Natural killer cell treated with Interleukin-12 subunit alpha and Interleukin-12 subunit beta and Interleukin-15 and Interleukin-18, amount 100 ng/mL, for 72 hours (primary cell): Measurements from ENCODE around the gene ANKRD17. TPM values are rescaled to one million over a fixed set of nuclear protein-coding genes. Genes with fewer than 3 reads are reported as not detected.
"Not testable (repeated sequence)": the region's sequence is repeated elsewhere in the genome, so short reads cannot be mapped to it uniquely, and the experiment has no call there.

Source experiments
- ATAC-seq, 2 donors: fragments of 150-1000 bp; cut with Tn5 transposase in 1 of 2; sonication (Bioruptor Pico), chemical (Tn5 transposase) in 1 of 2; 2 replicates each; pipeline ENCODE4 v1.10.0; 2021
- DNase-seq: peaks from one replicate; pipeline ENCODE4 v3.0.0; 2022; ENCODE audit warnings: low spot score
- H3K27ac Mint-ChIP-seq, 2 donors: 1 replicate in 1 of 2; 2 replicates in 1 of 2; pipeline ENCODE4 v1.8.0; 2022; ENCODE audit warnings: mixed read lengths in 2 of 2, mild to moderate bottlenecking in 1 of 2, moderate library complexity in 1 of 2
- H3K27me3 Mint-ChIP-seq, 2 donors: 1 replicate in 1 of 2; 2 replicates in 1 of 2; pipeline ENCODE4 v1.8.0; 2022; ENCODE audit warnings: mixed read lengths in 2 of 2
- H3K36me3 Mint-ChIP-seq: one replicate; pipeline ENCODE4 v1.8.0; 2022; ENCODE audit warnings: mixed read lengths
- H3K4me1 Mint-ChIP-seq, 2 donors: 1 replicate in 1 of 2; 2 replicates in 1 of 2; pipeline ENCODE4 v1.8.0; 2022; ENCODE audit warnings: low read depth in 2 of 2, mixed read lengths in 2 of 2, mild to moderate bottlenecking in 1 of 2
- H3K4me3 Mint-ChIP-seq: one replicate; pipeline ENCODE4 v1.8.0; 2022; ENCODE audit warnings: mixed read lengths
- H3K9me3 Mint-ChIP-seq: 2 replicates; pipeline ENCODE4 v1.8.0; 2022; ENCODE audit warnings: mixed read lengths
- total RNA-seq, 2 donors: library from RNA; stranded (reverse); gene quantifications; one replicate each; pipeline ENCODE4 v1.2.3, GENCODE V29; 2022

The ANKRD17 gene
- total RNA-seq, 2 donors from 2014 or later: 63.5 to 88.6 TPM

- Mint-ChIP-seq H3K9me3 (no peaks in the 10 kb centered on the region), H3K4me3 (no peak overlapping the region), H3K27ac (no peak overlapping the region), H3K36me3 (peaks cover 6% of the 10 kb centered on the region), H3K4me1 (peaks cover 31 to 44% of the 10 kb centered on the region in 2 donors), H3K27me3 (no peaks in the 10 kb centered on the region)
- no peak for DNase-seq
- no peak for ATAC-seq
Observed at GRCh38 chr4:73234712-73235111, 23.9 kb downstream of the ANKRD17 start.

- H3K27ac Mint-ChIP-seq: no peak overlapping the region
- peaks cover 14 to 27% of the 10 kb centered on the region in 2 donors for H3K4me1 Mint-ChIP-seq
- no peak for ATAC-seq
- no peaks in the 10 kb centered on the region for H3K9me3 Mint-ChIP-seq
- peaks cover 6% of the 10 kb centered on the region for H3K36me3 Mint-ChIP-seq
- H3K4me3 Mint-ChIP-seq: no peak overlapping the region
- H3K27me3 Mint-ChIP-seq: no peaks in the 10 kb centered on the region
- no peak for DNase-seq
Observed at GRCh38 chr4:73231518-73232487, 26.8 kb downstream of the ANKRD17 start.

GRCh38 chr4:73230865-73231517 lies 27.6 kb downstream of the ANKRD17 start:
- DNase-seq (no peak), ATAC-seq (no peak)
- Mint-ChIP-seq H3K27ac (no peak overlapping the region), H3K36me3 (peaks cover 6% of the 10 kb centered on the region), H3K4me3 (no peak overlapping the region), H3K27me3 (no peaks in the 10 kb centered on the region), H3K4me1 (peaks cover 14 to 19% of the 10 kb centered on the region in 2 donors), H3K9me3 (no peaks in the 10 kb centered on the region)

- DNase-seq, H3K36me3 Mint-ChIP-seq, H3K27ac Mint-ChIP-seq, H3K9me3 Mint-ChIP-seq, H3K27me3 Mint-ChIP-seq, ATAC-seq, H3K4me3 Mint-ChIP-seq: not testable (repeated sequence)
- peaks cover 14 to 27% of the 10 kb centered on the region in 2 donors for H3K4me1 Mint-ChIP-seq
Observed at GRCh38 chr4:73228800-73229199, 29.8 kb downstream of the ANKRD17 start.

- no peak for ATAC-seq
- H3K4me1 Mint-ChIP-seq: peaks cover 10 to 26% of the 10 kb centered on the region in 2 donors
- H3K27ac Mint-ChIP-seq: peak overlapping the region in 1 of 2 donors; percentile 47
- no peaks in the 10 kb centered on the region for H3K27me3 Mint-ChIP-seq
- DNase-seq: no peak
- H3K4me3 Mint-ChIP-seq: no peak overlapping the region
- no peaks in the 10 kb centered on the region for H3K36me3 Mint-ChIP-seq
- no peaks in the 10 kb centered on the region for H3K9me3 Mint-ChIP-seq
Observed at GRCh38 chr4:73224886-73225285, 33.7 kb downstream of the ANKRD17 start.

GRCh38 chr4:73223258-73223650 lies 35.3 kb downstream of the ANKRD17 start:
- Mint-ChIP-seq H3K27ac (no peak overlapping the region), H3K4me3 (no peak overlapping the region), H3K27me3 (no peaks in the 10 kb centered on the region), H3K36me3 (no peaks in the 10 kb centered on the region), H3K9me3 (no peaks in the 10 kb centered on the region), H3K4me1 (peaks cover 12 to 26% of the 10 kb centered on the region in 2 donors)
- DNase-seq (no peak), ATAC-seq (no peak)

GRCh38 chr4:73222466-73223257 lies 35.9 kb downstream of the ANKRD17 start:
- Mint-ChIP-seq H3K27me3 (no peaks in the 10 kb centered on the region), H3K4me3 (no peak overlapping the region), H3K9me3 (no peaks in the 10 kb centered on the region), H3K36me3 (no peaks in the 10 kb centered on the region), H3K27ac (no peak overlapping the region), H3K4me1 (peaks cover 14 to 26% of the 10 kb centered on the region in 2 donors)
- ATAC-seq: peak; percentile 98 to 100
- peak; percentile 72 for DNase-seq

- no peak for DNase-seq
- H3K4me3 Mint-ChIP-seq: peak overlapping the region; percentile 55
- peak overlapping the region in 1 of 2 donors; percentile 70 for H3K27ac Mint-ChIP-seq
Observed at GRCh38 chr4:73221734-73222133, 36.9 kb downstream of the ANKRD17 start.

GRCh38 chr4:73220815-73221214 lies 37.8 kb downstream of the ANKRD17 start:
- Mint-ChIP-seq H3K4me1 (peaks cover 17 to 26% of the 10 kb centered on the region in 2 donors), H3K4me3 (no peak overlapping the region), H3K27me3 (no peaks in the 10 kb centered on the region), H3K36me3 (no peaks in the 10 kb centered on the region), H3K27ac (no peak overlapping the region), H3K9me3 (no peaks in the 10 kb centered on the region)
- ATAC-seq (no peak), DNase-seq (no peak)

More at GRCh38 chr4:73221734-73222133, 36.9 kb downstream of the ANKRD17 start:
- peaks cover 17 to 26% of the 10 kb centered on the region in 2 donors for H3K4me1 Mint-ChIP-seq
- H3K36me3 Mint-ChIP-seq: no peaks in the 10 kb centered on the region
- ATAC-seq: no peak
- H3K9me3 Mint-ChIP-seq: no peaks in the 10 kb centered on the region
- H3K27me3 Mint-ChIP-seq: no peaks in the 10 kb centered on the region

- H3K36me3 Mint-ChIP-seq: no peaks in the 10 kb centered on the region
- H3K4me3 Mint-ChIP-seq: no peak overlapping the region
- peaks cover 18 to 22% of the 10 kb centered on the region in 2 donors for H3K4me1 Mint-ChIP-seq
Observed at GRCh38 chr4:73213916-73214653, 44.5 kb downstream of the ANKRD17 start.

GRCh38 chr4:73212982-73213730 lies 45.4 kb downstream of the ANKRD17 start:
- Mint-ChIP-seq H3K4me3 (no peak overlapping the region), H3K9me3 (no peaks in the 10 kb centered on the region), H3K27ac (no peak overlapping the region), H3K4me1 (peaks cover 20 to 31% of the 10 kb centered on the region in 2 donors), H3K27me3 (no peaks in the 10 kb centered on the region), H3K36me3 (no peaks in the 10 kb centered on the region)
- ATAC-seq: no peak
- no peak for DNase-seq

More at GRCh38 chr4:73213916-73214653, 44.5 kb downstream of the ANKRD17 start:
- Mint-ChIP-seq H3K27ac (no peak overlapping the region), H3K9me3 (no peaks in the 10 kb centered on the region), H3K27me3 (no peaks in the 10 kb centered on the region)
- ATAC-seq (no peak), DNase-seq (no peak)

GRCh38 chr4:73211968-73212367 lies 46.6 kb downstream of the ANKRD17 start:
- no peaks in the 10 kb centered on the region for H3K9me3 Mint-ChIP-seq
- H3K36me3 Mint-ChIP-seq: no peaks in the 10 kb centered on the region
- H3K27ac Mint-ChIP-seq: peak overlapping the region in 1 of 2 donors; percentile 21
- no peak overlapping the region for H3K4me3 Mint-ChIP-seq
- H3K4me1 Mint-ChIP-seq: peaks cover 20 to 35% of the 10 kb centered on the region in 2 donors
- DNase-seq: no peak
- ATAC-seq: no peak
- no peaks in the 10 kb centered on the region for H3K27me3 Mint-ChIP-seq
